ENCODE results near the gene VOPP1.

DNA sequence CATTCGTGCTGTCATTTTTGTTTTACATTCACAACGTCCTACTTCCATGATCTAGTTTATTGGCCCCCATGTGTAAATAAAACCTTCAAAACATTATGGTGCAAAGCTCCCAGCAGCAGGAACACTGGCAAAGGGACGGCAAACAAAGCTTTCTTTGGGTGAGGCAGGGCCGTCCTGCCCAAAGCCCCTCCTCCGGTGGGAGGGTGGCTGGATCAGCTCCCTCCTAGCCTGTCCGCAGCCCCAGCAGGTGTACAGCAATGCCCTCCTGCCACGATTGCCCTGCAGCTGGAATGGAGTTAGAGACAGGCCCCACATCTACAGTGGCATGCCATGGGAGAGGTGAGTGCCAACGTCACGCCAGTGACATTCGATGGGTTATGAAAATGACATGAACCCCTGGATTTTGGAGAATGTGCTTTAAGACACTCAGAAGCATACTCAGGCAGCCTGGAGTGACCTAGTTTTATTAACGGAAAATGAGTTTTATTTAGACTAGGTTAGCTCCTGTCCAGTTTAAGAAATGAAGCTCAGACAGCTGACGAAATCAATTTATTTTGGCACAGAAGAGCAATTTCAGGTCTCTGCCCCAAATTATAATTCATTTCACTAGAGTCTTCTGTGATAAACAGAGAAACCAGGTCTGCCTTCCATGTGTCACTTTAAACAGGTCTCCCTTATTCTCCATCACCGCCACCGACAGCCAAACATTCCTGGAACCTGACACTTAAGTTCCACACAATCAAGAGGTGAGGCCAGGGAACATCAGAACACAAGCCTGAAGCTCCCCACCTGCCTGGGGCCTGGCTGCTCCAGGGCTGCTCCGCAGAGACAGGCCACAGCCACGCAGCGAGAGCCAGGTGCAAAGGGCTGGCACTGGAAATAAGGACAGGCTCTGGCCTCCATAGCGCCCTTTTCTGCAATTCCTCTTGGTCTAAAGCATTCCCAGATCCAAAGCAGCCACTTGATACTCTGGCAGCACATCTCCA, 50.1 kb downstream of the VOPP1 start:
- TF ChIP-seq, protein P1, sequence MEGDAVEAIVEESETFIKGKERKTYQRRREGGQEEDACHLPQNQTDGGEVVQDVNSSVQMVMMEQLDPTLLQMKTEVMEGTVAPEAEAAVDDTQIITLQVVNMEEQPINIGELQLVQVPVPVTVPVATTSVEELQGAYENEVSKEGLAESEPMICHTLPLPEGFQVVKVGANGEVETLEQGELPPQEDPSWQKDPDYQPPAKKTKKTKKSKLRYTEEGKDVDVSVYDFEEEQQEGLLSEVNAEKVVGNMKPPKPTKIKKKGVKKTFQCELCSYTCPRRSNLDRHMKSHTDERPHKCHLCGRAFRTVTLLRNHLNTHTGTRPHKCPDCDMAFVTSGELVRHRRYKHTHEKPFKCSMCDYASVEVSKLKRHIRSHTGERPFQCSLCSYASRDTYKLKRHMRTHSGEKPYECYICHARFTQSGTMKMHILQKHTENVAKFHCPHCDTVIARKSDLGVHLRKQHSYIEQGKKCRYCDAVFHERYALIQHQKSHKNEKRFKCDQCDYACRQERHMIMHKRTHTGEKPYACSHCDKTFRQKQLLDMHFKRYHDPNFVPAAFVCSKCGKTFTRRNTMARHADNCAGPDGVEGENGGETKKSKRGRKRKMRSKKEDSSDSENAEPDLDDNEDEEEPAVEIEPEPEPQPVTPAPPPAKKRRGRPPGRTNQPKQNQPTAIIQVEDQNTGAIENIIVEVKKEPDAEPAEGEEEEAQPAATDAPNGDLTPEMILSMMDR (IDR thresholded peaks at IDR 0.05; ENCODE audit: low read depth, low read length, poor library complexity, severe bottlenecking) = no peak
- no peak for TF ChIP-seq EZH2phosphoT487 (IDR thresholded peaks at IDR 0.05; ENCODE audit: borderline replicate concordance, low read length)

Measured in DOHH2 (cell line).